B cell (primary cell): Measurements from ENCODE around the gene WBP2. TPM values are rescaled to one million over a fixed set of nuclear protein-coding genes. Genes with fewer than 3 reads are reported as not detected.

Experiments used
- ATAC-seq: fragments of 200-7000 bp; cut with Tn5 transposase; one replicate; pipeline ENCODE4 v1.10.0; 2021; ENCODE audit warnings: low read depth, mild to moderate bottlenecking, moderate number of reproducible peaks, moderate library complexity
- CTCF ChIA-PET: fragments of 350-600 bp; sonication (Branson Sonifier 250); formaldehyde crosslinking; loops from one replicate; lab custom pipeline; 2021; ENCODE audit warnings: antibody characterized with exemption, inconsistent platforms; lab: Charles Lee
- POLR2A ChIA-PET: fragments of 350-600 bp; sonication (Branson Sonifier 250); formaldehyde crosslinking; loops from one replicate; lab custom pipeline; 2021; ENCODE audit warnings: antibody characterized with exemption; lab: Charles Lee
- DNase-seq: peaks from one replicate; pipeline ENCODE4 v3.0.0; 2013
- H2AFZ ChIP-seq: 2 replicates; pipeline ENCODE4 v1.6.1; 2012; ENCODE audit warnings: mild to moderate bottlenecking, low read depth, low read length; ENCODE audit not compliant: insufficient read depth, poor library complexity, severe bottlenecking
- H3K27ac ChIP-seq, 2 donors: 1 replicate in 1 of 2; 2 replicates in 1 of 2; pipeline ENCODE4 v1.5.1; 2012 to 2013; ENCODE audit warnings: low read length in 2 of 2, mild to moderate bottlenecking in 2 of 2, moderate library complexity in 1 of 2
- H3K27me3 ChIP-seq, 4 experiments: fragments of 200-600 bp in 1 of 4; sonication (generic) in 1 of 4; replicated peaks in 1 of 4; 1 replicate in 2 of 4; 2 replicates in 2 of 4; pipeline versions ENCODE4 v1.6.1 to v1.7.0; 2013 to 2016; ENCODE audit warnings: low read length in 3 of 4, mild to moderate bottlenecking in 2 of 4, mixed read lengths in 1 of 4, moderate library complexity in 1 of 4; ENCODE audit not compliant: insufficient read depth in 4 of 4, control insufficient read depth in 3 of 4; ENCODE audit errors: control extremely low read depth in 1 of 4
- H3K36me3 ChIP-seq, 2 experiments: replicated peaks in 1 of 2; 1 replicate in 1 of 2; 2 replicates in 1 of 2; pipeline versions ENCODE4 v1.6.1 to v1.7.1; 2013; ENCODE audit warnings: low read length in 1 of 2; ENCODE audit not compliant: insufficient read depth in 2 of 2, control insufficient read depth in 1 of 2; ENCODE audit errors: control extremely low read depth in 1 of 2, extremely low read depth in 1 of 2
- H3K4me1 ChIP-seq, 2 donors: fragments of 200-600 bp in 1 of 2; sonication (generic) in 1 of 2; 1 replicate in 1 of 2; 2 replicates in 1 of 2; pipeline versions ENCODE4 v1.5.1 to v1.6.1; 2013 to 2017; ENCODE audit warnings: low read length in 2 of 2; ENCODE audit not compliant: control insufficient read depth in 2 of 2, insufficient read depth in 2 of 2
- H3K4me2 ChIP-seq: replicated peaks from 2 replicates; pipeline ENCODE3; 2012; ENCODE audit warnings: mild to moderate bottlenecking, low read depth, low read length; ENCODE audit not compliant: poor library complexity, severe bottlenecking
- H3K4me3 ChIP-seq, 5 experiments: fragments of 200-600 bp in 1 of 5; sonication (generic) in 1 of 5; 1 replicate in 3 of 5; 2 replicates in 2 of 5; pipeline versions ENCODE4 v1.5.1 to v1.7.0; 2011 to 2016; ENCODE audit warnings: low read length in 4 of 5, mild to moderate bottlenecking in 4 of 5, low read depth in 2 of 5, control low read depth in 1 of 5, moderate library complexity in 1 of 5; ENCODE audit not compliant: insufficient read depth in 1 of 5; ENCODE audit errors: control extremely low read depth in 1 of 5, extremely low read depth in 1 of 5
- H3K79me2 ChIP-seq: fragments of 200-600 bp; sonication (generic); one replicate; pipeline ENCODE4 v1.6.0; 2016; ENCODE audit warnings: low read length; ENCODE audit not compliant: control insufficient read depth, insufficient read depth
- H3K9ac ChIP-seq: fragments of 200-600 bp; sonication (generic); 2 replicates; pipeline ENCODE4 v1.6.1; 2017; ENCODE audit warnings: mild to moderate bottlenecking, low read length, moderate library complexity
- H3K9me3 ChIP-seq, 3 donors: one replicate each; pipeline versions ENCODE4 v1.6.1 to v1.7.1; 2013; ENCODE audit warnings: low read length in 2 of 3; ENCODE audit not compliant: control insufficient read depth in 2 of 3, insufficient read depth in 1 of 3; ENCODE audit errors: control extremely low read depth in 1 of 3
- H4K20me1 ChIP-seq: 2 replicates; pipeline ENCODE4 v1.6.0; 2012; ENCODE audit warnings: mild to moderate bottlenecking, low read length; ENCODE audit not compliant: insufficient read depth, control insufficient read depth, poor library complexity, severe bottlenecking
- H3K27ac Mint-ChIP-seq: one replicate; pipeline ENCODE4 v1.8.0; 2021; ENCODE audit warnings: mixed read lengths
- H3K27me3 Mint-ChIP-seq: one replicate; pipeline ENCODE4 v1.8.0; 2021; ENCODE audit warnings: mixed read lengths
- H3K4me1 Mint-ChIP-seq: one replicate; pipeline ENCODE4 v1.8.0; 2021; ENCODE audit warnings: mixed read lengths
- H3K4me3 Mint-ChIP-seq: one replicate; pipeline ENCODE4 v1.8.0; 2021; ENCODE audit warnings: mixed read lengths
- H3K9me3 Mint-ChIP-seq: one replicate; pipeline ENCODE4 v1.8.0; 2022; ENCODE audit warnings: mixed read lengths; ENCODE audit not compliant: insufficient read depth
- EZH2 ChIP-seq: IDR thresholded peaks from 2 replicates; pipeline ENCODE4 v1.6.1; 2012; ENCODE audit warnings: borderline replicate concordance, low read depth, mild to moderate bottlenecking, moderate library complexity, low read length; ENCODE audit not compliant: insufficient read depth, poor library complexity, severe bottlenecking
- WGBS: methylation state at CpG from one replicate; pipeline ENCODE4 v1.1.5; 2013; ENCODE audit warnings: missing lambda C conversion rate; ENCODE audit not compliant: insufficient coverage; 5-methylcytosine and 5-hydroxymethylcytosine counted together
- intact Hi-C: fragments of 100-400 bp; cut with micrococcal nuclease; formaldehyde crosslinking; loops from one replicate; pipeline ENCODE4 v1.10.0; 2022
- polyA plus RNA-seq: library from polyadenylated mRNA; depleted of rRNA; stranded (reverse); fragments of >200 nt; gene quantifications from 2 replicates; pipeline ENCODE4 v1.2.3, GENCODE V29; 2012
- total RNA-seq, 2 donors: library from RNA; stranded (reverse); fragments of 120-200 nt in 1 of 2; gene quantifications; 1 replicate in 1 of 2; 2 replicates in 1 of 2; pipeline versions ENCODE4 v1.2.3 to v1.2.4, GENCODE V29; 2013 to 2022
- TF ChIP-seq, protein P1 (sequence below): fragments of 200-600 bp; IDR thresholded peaks from one replicate; pipeline ENCODE4 v1.8.0; 2022; ENCODE audit warnings: antibody characterized with exemption, mild to moderate bottlenecking

WBP2 gene
- total and polyA plus RNA-seq, 2 donors (not counting 1 experiment from before 2014, with no cell fraction given): 88.6 to 140 TPM

GRCh38 chr17:75891605-75892555, 36.7 kb upstream of the WBP2 start:
- H3K9ac ChIP-seq: no peak overlapping the region
- peaks cover 28% of the 10 kb centered on the region for H4K20me1 ChIP-seq
- peaks cover 24% of the 10 kb centered on the region for H3K79me2 ChIP-seq
- Mint-ChIP-seq H3K4me1 (peaks cover 20% of the 10 kb centered on the region), H3K27ac (no peak overlapping the region), H3K27me3 (no peaks in the 10 kb centered on the region), H3K9me3 (no peaks in the 10 kb centered on the region), H3K4me3 (no peak overlapping the region)
- H2AFZ ChIP-seq: no peak overlapping the region
- H3K4me2 ChIP-seq: no peak overlapping the region
- ChIA-PET CTCF (interaction anchor here (1.2 kb wide), 1 partner anchor 14 kb away, joined by 3 read pairs; the partner anchor contains the start of gene TRIM47), POLR2A (no interaction called here)
- intact Hi-C loops: no loop called here
- peaks cover 12 to 14% of the 10 kb centered on the region in 2 donors for H3K4me1 ChIP-seq
- no peak for ATAC-seq
- no peaks in the 10 kb centered on the region for H3K9me3 ChIP-seq
- peaks cover 2 to 8% of the 10 kb centered on the region in 2 experiments for H3K36me3 ChIP-seq
- no peaks in the 10 kb centered on the region for H3K27me3 ChIP-seq
- TF ChIP-seq, protein P1, sequence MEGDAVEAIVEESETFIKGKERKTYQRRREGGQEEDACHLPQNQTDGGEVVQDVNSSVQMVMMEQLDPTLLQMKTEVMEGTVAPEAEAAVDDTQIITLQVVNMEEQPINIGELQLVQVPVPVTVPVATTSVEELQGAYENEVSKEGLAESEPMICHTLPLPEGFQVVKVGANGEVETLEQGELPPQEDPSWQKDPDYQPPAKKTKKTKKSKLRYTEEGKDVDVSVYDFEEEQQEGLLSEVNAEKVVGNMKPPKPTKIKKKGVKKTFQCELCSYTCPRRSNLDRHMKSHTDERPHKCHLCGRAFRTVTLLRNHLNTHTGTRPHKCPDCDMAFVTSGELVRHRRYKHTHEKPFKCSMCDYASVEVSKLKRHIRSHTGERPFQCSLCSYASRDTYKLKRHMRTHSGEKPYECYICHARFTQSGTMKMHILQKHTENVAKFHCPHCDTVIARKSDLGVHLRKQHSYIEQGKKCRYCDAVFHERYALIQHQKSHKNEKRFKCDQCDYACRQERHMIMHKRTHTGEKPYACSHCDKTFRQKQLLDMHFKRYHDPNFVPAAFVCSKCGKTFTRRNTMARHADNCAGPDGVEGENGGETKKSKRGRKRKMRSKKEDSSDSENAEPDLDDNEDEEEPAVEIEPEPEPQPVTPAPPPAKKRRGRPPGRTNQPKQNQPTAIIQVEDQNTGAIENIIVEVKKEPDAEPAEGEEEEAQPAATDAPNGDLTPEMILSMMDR: no peak
- no peak for TF ChIP-seq EZH2
- WGBS: 94% methylated on average over 32 of the region's 32 CpGs
- DNase-seq: no peak
- H3K4me3 ChIP-seq: no peak overlapping the region
- H3K27ac ChIP-seq: no peak overlapping the region

- Mint-ChIP-seq H3K4me3 (no peak overlapping the region), H3K27me3 (no peaks in the 10 kb centered on the region), H3K27ac (no peak overlapping the region), H3K9me3 (no peaks in the 10 kb centered on the region), H3K4me1 (peaks cover 20% of the 10 kb centered on the region)
- Histone ChIP-seq H3K27me3 (no peaks in the 10 kb centered on the region), H3K9me3 (no peaks in the 10 kb centered on the region), H3K36me3 (peaks cover 2 to 8% of the 10 kb centered on the region in 2 experiments), H4K20me1 (peaks cover 28% of the 10 kb centered on the region), H3K4me2 (no peak overlapping the region), H3K9ac (no peak overlapping the region), H3K79me2 (peaks cover 24% of the 10 kb centered on the region), H2AFZ (no peak overlapping the region), H3K27ac (no peak overlapping the region), H3K4me1 (peaks cover 12 to 14% of the 10 kb centered on the region in 2 donors), H3K4me3 (no peak overlapping the region)
- ChIA-PET POLR2A (no interaction called here), CTCF (no interaction called here)
- 97% methylated on average over 31 of the region's 31 CpGs for WGBS
- no peak for DNase-seq
- no peak for TF ChIP-seq EZH2
- TF ChIP-seq, protein P1: no peak
- no peak for ATAC-seq
- intact Hi-C loops: no loop called here
These were observed 36.0 kb upstream of the WBP2 start for GRCh38 chr17:75891022-75891604.
